GM13977 (cell line): Measurements from ENCODE around the gene MBP.

Experiments used
- DNase-seq: peaks from one replicate; pipeline ENCODE4 v3.0.0; 2012; ENCODE audit warnings: low spot score
- CTCF ChIP-seq: IDR thresholded peaks from 2 replicates; pipeline ENCODE4 v1.5.1; 2012; ENCODE audit warnings: mild to moderate bottlenecking, control low read depth; ENCODE audit not compliant: insufficient read depth; ENCODE audit errors: extremely low read depth, missing control alignments
- in situ Hi-C: fragments of 300-500 bp; cut with MboI; formaldehyde crosslinking; loops from one replicate; pipeline ENCODE4 v1.12.0; 2022; ENCODE audit warnings: low sequenced_read_pairs, low pct_unique_long_range_greater_than_20kb, mixed read lengths, inconsistent platforms; ENCODE audit not compliant: unreplicated experiment

MBP gene

GRCh38 chr18:76979906-76980305 lies 152.7 kb downstream of the MBP start:
- in situ Hi-C loops: loop anchor here (10.0 kb wide), 1 partner anchor 45 kb away; no protein-coding TSS in a partner anchor
- no peak for TF ChIP-seq CTCF

DNA sequence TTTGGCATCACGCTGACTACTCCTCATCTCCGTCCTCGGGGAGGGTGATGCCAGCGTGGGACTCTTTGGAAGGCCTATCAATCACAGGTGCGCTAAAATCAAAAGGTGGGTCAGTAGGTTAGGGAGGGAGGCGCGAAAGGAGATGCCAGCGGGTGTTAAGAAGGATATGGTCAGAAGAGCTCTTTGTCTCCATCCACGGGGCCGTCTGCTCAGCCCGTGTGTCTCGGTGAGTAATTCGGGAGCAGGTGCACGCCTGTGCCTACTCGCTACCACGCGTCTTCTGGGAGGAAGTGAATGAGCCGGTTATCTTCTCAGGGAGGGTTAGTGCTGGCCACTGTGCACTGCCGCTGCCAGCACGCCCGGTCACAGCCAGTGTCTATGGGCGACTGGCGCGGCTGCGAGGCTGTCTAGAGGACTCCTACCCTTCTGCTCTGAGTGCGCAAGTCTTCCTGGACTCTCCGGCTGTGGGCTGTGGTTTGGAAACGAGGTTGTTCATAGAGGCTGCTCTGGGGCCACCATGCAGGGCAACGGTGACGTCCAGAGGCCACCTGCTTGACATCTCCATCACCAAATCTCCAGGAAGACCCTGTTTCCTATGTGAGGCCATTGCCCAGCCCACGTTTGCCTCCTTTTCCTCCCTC lies 153.4 kb downstream of the MBP start:
- in situ Hi-C loops: no loop called here
- DNase-seq: no peak
- no peak for TF ChIP-seq CTCF

More at GRCh38 chr18:76979906-76980305, 152.7 kb downstream of the MBP start:
- no peak for DNase-seq

DNA sequence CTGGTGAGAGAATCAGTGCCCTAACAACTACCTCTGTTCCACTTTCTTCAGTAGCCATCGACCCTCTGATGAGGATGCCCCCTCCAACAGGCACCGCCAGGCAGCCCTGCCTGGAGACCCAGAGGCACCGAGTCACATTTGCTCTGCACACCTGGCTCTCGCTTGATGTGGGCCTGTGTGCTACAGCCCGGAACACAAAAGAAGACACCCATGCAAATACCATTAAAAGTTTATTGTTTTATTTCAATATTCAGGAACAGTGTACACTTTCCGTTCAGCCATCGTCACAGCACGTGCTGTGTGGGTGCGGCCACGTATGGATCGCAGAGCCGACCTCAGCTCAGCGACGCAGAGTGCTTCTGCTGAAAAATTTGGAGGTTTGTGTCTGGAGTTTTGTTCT lies 154.0 kb downstream of the MBP start:
- in situ Hi-C loops: no loop called here
- no peak for TF ChIP-seq CTCF
- no peak for DNase-seq

GRCh38 chr18:76977684-76978232 lies 154.8 kb downstream of the MBP start:
- in situ Hi-C loops: no loop called here
- DNase-seq: no peak
- TF ChIP-seq CTCF: no peak

DNA sequence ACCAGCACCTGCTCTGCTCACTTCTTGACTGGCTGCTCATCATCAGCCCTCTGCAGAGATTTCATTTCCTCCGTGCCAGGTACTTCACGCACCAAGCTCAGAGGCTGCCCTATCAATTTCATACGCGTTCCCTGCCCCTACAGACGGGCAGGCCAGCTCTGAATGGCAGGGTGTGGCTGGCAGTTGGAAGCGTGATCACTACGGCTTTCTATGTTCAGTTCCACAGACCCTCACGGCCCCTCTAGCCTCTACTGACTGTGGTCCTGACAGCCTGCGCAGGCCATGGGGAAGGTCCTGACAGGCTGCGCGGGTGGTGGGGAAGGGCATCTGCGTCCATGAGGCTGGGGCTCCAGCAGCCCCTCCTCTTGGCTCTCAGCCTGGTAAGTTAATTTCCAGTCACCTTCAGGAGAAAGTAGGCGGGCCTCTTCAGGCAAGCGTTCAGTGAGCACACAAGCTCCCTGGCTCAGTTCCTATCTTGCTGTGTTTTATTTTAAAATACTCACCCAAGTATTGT lies 155.4 kb downstream of the MBP start:
- in situ Hi-C loops: no loop called here
- no peak for DNase-seq

GRCh38 chr18:76975577-76976110 lies 156.9 kb downstream of the MBP start:
- TF ChIP-seq CTCF: no peak
- DNase-seq: no peak
- in situ Hi-C loops: no loop called here

More for the DNA sequence above, 155.4 kb downstream of the MBP start:
- no peak for TF ChIP-seq CTCF
